Activated B cell treated with CpG ODN at 0.5 μM for 24 hours (primary cell): ENCODE measurements around the gene DBNL. TPM values are rescaled to one million over a fixed set of nuclear protein-coding genes. Genes with fewer than 3 reads are reported as not detected.

Source experiments
- ATAC-seq: fragments of 200-7000 bp; cut with Tn5 transposase; one replicate; pipeline ENCODE4 v1.10.0; 2021; ENCODE audit warnings: low read depth, mild to moderate bottlenecking, moderate library complexity
- CTCF ChIA-PET: fragments of 350-600 bp; sonication (Branson Sonifier 250); formaldehyde crosslinking; loops from one replicate; lab custom pipeline; 2021; ENCODE audit warnings: antibody characterized with exemption; lab: Charles Lee
- POLR2A ChIA-PET: fragments of 350-600 bp; sonication (Branson Sonifier 250); formaldehyde crosslinking; loops from one replicate; lab custom pipeline; 2021; ENCODE audit warnings: antibody characterized with exemption; lab: Charles Lee
- DNase-seq: peaks from one replicate; pipeline ENCODE4 v3.0.0; 2022
- H3K27ac Mint-ChIP-seq: one replicate; pipeline ENCODE4 v1.8.0; 2020; ENCODE audit warnings: mixed read lengths
- H3K27me3 Mint-ChIP-seq: one replicate; pipeline ENCODE4 v1.8.0; 2021; ENCODE audit warnings: mixed read lengths
- H3K36me3 Mint-ChIP-seq: one replicate; pipeline ENCODE4 v1.8.0; 2021; ENCODE audit warnings: low read depth, mixed read lengths
- H3K4me1 Mint-ChIP-seq: one replicate; pipeline ENCODE4 v1.8.0; 2021; ENCODE audit warnings: mixed read lengths
- H3K4me3 Mint-ChIP-seq: one replicate; pipeline ENCODE4 v1.8.0; 2020; ENCODE audit warnings: mild to moderate bottlenecking, mixed read lengths
- H3K9me3 Mint-ChIP-seq: one replicate; pipeline ENCODE4 v1.8.0; 2020; ENCODE audit warnings: mixed read lengths
- CTCF ChIP-seq: fragments of 200-600 bp; IDR thresholded peaks from one replicate; pipeline ENCODE4 v1.8.0; 2022; ENCODE audit warnings: antibody characterized with exemption, mild to moderate bottlenecking
- intact Hi-C: fragments of 100-400 bp; cut with micrococcal nuclease; formaldehyde crosslinking; loops from one replicate; pipeline ENCODE4 v1.15.1; 2024
- total RNA-seq: library from RNA; stranded (reverse); gene quantifications from 2 replicates; pipeline ENCODE4 v1.2.3, GENCODE V29; 2022

The DBNL gene
- total RNA-seq, 1 donor from 2014 or later: 210 TPM

- Mint-ChIP-seq H3K9me3 (no peaks in the 10 kb centered on the region), H3K36me3 (peaks cover 56% of the 10 kb centered on the region), H3K4me1 (peaks cover 70% of the 10 kb centered on the region), H3K27me3 (no peaks in the 10 kb centered on the region), H3K27ac (peak overlapping the region; percentile 92), H3K4me3 (no peak overlapping the region)
- intact Hi-C loops: no loop called here
- ATAC-seq (no peak), DNase-seq (no peak)
- TF ChIP-seq CTCF: no peak
- ChIA-PET CTCF (interaction anchor here (1.5 kb wide), 1 partner anchor 36 kb away, joined by 3 read pairs; no protein-coding TSS in a partner anchor), POLR2A (interaction anchor here (1.5 to 3.5 kb wide), 2 partner anchors 21 to 34 kb away, joined by 6 to 52 read pairs; partner anchors contain the start of gene DBNL)
Observed at GRCh38 chr7:44079331-44080021, 35.0 kb downstream of the DBNL start.

GRCh38 chr7:44080118-44080517, 35.6 kb downstream of the DBNL start:
- intact Hi-C loops: no loop called here
- POLR2A ChIA-PET: interaction anchor here (0.8 to 3.5 kb wide), 4 partner anchors 8 to 67 kb away, joined by 3 to 52 read pairs (median 7); partner anchors contain the start of gene DBNL
- ATAC-seq (no peak), DNase-seq (no peak)
- Mint-ChIP-seq H3K27me3 (no peaks in the 10 kb centered on the region), H3K4me1 (peaks cover 64% of the 10 kb centered on the region), H3K36me3 (peaks cover 56% of the 10 kb centered on the region), H3K9me3 (no peaks in the 10 kb centered on the region), H3K4me3 (no peak overlapping the region), H3K27ac (peak overlapping the region; percentile 96)
- TF ChIP-seq CTCF: no peak
- CTCF ChIA-PET: interaction anchor here (0.7 to 1.5 kb wide), 2 partner anchors 7 to 35 kb away, joined by 3 read pairs; no protein-coding TSS in a partner anchor

GRCh38 chr7:44080686-44081265, 36.3 kb downstream of the DBNL start:
- DNase-seq (no peak), ATAC-seq (no peak)
- peaks cover 50% of the 10 kb centered on the region for H3K36me3 Mint-ChIP-seq
- H3K9me3 Mint-ChIP-seq: no peaks in the 10 kb centered on the region
- CTCF ChIA-PET: interaction anchor here (0.7 to 1.5 kb wide), 7 partner anchors 8 to 120 kb away, joined by 3 to 5 read pairs (median 3); partner anchors contain the start of genes POLD2 and YKT6
- H3K27ac Mint-ChIP-seq: peak overlapping the region; percentile 96
- peaks cover 58% of the 10 kb centered on the region for H3K4me1 Mint-ChIP-seq
- no peak for TF ChIP-seq CTCF
- intact Hi-C loops: loop anchor here (1.0 kb wide), 1 partner anchor 485 kb away; no protein-coding TSS in a partner anchor
- no peaks in the 10 kb centered on the region for H3K27me3 Mint-ChIP-seq
- H3K4me3 Mint-ChIP-seq: peak overlapping the region; percentile 89
- POLR2A ChIA-PET: interaction anchor here (0.7 to 3.5 kb wide), 13 partner anchors 8 to 67 kb away, joined by 3 to 52 read pairs (median 7); partner anchors contain the start of genes DBNL, PGAM2 and POLD2

GRCh38 chr7:44081266-44081748, 36.8 kb downstream of the DBNL start:
- peaks cover 54% of the 10 kb centered on the region for H3K4me1 Mint-ChIP-seq
- CTCF ChIA-PET: interaction anchor here (0.8 to 1.2 kb wide), 5 partner anchors 9 to 120 kb away, joined by 3 to 5 read pairs (median 3); partner anchors contain the start of genes POLD2 and YKT6
- H3K4me3 Mint-ChIP-seq: peak overlapping the region; percentile 89

More at GRCh38 chr7:44081266-44081748, 36.8 kb downstream of the DBNL start:
- ATAC-seq: no peak
- Mint-ChIP-seq H3K27ac (peak overlapping the region; percentile 96), H3K9me3 (no peaks in the 10 kb centered on the region), H3K27me3 (no peaks in the 10 kb centered on the region), H3K36me3 (peaks cover 45% of the 10 kb centered on the region)
- POLR2A ChIA-PET: interaction anchor here (0.7 to 3.5 kb wide), 14 partner anchors 13 to 66 kb away, joined by 3 to 52 read pairs (median 7); partner anchors contain the start of genes DBNL, PGAM2 and POLD2
- no peak for DNase-seq
- TF ChIP-seq CTCF: no peak
- intact Hi-C loops: loop anchor here (1.0 kb wide), 1 partner anchor 484 kb away; no protein-coding TSS in a partner anchor
